Stimulated activated CD8-positive, alpha-beta memory T cell treated with anti-CD3 and anti-CD28 coated beads, Interleukin-7, amount 100 ng/mL, for 24 hours (primary cell): Measurements from ENCODE around the gene C11orf52.
"Not testable (repeated sequence)": the region's sequence is repeated elsewhere in the genome, so short reads cannot be mapped to it uniquely, and the experiment has no call there.

Experiments used
- DNase-seq: peaks from one replicate; pipeline ENCODE4 v3.0.0-alpha.2; 2020; ENCODE audit warnings: low read depth

Gene C11orf52

DNA sequence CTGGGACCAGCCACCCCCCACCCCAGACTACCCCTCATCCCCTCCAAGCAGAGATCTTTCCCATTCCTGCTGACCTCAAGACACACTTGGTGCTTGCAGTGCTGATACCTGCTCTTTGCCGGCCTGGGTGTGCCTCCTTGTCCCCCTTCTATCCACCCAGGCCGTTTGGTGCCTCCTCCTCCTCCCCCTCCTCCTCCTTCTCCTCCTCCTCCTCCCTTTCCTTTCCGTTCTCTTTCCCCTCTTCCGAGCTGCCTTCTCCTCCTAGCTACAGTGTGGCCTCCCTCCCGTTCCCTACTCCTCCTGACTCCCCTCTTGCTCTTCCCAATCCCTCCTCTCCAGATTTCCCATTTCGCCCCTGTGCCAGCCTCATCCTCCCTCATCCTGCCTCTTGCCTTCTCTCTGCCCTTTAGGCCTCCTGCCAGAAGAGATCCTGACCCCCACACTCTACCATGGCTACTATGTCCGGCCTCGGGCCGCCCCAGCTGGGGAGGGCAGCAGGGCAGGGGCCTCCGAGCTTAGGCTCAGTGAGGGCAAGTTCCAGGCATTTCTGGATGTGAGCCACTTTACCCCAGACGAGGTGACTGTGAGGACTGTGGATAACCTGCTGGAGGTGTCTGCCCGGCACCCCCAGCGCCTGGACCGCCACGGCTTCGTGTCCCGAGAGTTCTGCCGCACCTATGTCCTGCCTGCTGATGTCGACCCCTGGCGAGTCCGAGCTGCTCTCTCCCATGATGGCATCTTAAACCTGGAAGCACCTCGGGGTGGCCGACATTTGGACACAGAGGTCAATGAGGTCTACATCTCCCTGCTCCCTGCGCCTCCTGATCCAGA, 5.5 kb upstream of the C11orf52 start:
- DNase-seq = no peak

DNA sequence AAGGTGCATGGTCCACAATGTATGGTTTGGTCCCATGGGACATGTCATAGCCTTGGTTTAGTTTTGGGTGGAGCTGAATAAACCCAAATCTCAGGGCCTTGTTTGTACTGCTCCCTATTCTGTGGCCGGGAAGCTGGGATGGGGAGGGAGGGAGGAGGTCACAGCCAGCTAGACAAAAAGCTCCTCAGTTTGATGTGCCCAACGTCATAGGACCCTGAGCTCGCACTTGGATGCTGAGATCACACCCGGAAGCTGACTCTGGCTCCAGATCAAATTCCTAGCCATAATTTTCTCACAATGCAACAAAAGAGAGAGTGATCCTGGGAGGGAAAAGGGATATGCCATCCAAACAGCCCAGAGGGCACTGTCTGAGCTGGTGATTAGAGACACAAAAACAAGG, 4.7 kb upstream of the C11orf52 start:
- DNase-seq = no peak

DNA sequence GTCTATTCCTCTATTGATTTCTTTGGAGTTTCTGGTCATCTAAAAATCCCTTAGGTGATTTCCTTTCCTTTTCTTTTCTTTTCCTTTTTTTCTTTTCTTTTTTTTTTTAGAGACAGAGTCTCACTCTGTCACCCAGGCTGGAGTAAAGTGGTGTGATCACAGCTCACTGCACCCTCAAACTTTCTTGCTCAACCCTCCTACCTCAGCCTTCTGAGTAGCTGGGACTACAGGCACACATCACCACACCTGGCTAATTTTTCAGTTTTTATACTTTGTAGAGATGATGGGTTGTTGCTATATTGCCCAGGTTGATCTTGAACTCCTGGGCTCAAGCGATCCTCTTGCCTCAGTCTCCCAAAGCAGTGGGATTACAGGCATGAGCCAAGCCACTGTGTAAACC, 1.9 kb upstream of the C11orf52 start:
- no peak for DNase-seq

DNA sequence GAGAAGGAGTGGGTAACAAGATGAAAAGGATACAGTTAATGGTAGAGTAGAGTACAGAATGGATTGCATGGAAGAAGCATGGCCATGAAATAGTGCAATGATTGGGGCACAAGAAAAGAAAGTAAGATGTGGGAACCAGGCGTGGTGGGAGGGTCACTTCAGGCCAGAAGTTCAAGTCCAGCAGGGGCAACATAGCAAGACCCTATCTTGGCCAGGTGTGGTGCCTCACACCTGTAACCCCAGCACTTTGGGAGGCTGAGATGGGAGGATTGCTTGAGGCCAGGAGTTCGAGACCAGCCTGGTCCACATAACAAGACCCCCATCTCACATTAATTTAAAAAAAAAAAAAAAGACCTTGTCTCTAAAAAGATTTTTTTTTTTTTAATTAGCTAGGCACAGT, 1.4 kb upstream of the C11orf52 start:
- DNase-seq = no peak

DNA sequence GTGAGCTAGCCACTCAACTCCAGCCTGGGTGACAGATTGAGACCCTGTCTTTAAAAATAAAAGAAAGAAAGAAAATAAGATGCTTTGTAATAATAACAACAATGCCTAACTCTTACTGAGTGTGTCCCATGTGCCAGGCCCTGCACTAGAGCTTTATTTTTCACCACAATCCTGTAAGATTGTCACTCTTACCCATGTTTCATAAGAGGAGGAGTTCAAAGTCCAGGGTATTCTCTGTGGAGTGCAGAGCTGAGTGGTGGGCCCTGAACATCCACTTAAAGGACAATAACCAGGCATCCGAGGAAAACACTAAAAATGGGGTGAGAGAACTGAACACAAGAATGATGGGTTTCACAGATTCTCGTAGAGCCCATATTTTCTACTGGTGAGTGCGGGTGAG, 925 bp upstream of the C11orf52 start:
- no peak for DNase-seq

DNA sequence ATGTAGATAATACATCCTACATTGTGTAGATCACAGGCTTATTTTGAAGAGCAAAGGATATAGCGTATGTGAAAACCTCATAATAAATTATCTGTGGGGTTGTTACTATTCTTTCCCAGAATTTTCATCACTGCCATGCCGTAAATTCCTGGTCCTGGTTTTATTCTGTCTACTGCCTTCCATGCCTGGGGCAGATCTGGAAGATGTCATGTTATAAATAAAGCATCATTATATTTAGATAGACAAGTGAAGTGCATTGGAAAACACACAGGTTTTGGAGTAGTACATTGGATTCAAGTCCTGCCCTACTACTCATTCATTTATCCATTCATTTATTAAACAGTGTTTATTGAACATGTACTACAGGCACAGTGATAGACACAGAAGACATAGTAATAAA, 2.2 kb downstream of the C11orf52 start:
- DNase-seq = no peak

DNA sequence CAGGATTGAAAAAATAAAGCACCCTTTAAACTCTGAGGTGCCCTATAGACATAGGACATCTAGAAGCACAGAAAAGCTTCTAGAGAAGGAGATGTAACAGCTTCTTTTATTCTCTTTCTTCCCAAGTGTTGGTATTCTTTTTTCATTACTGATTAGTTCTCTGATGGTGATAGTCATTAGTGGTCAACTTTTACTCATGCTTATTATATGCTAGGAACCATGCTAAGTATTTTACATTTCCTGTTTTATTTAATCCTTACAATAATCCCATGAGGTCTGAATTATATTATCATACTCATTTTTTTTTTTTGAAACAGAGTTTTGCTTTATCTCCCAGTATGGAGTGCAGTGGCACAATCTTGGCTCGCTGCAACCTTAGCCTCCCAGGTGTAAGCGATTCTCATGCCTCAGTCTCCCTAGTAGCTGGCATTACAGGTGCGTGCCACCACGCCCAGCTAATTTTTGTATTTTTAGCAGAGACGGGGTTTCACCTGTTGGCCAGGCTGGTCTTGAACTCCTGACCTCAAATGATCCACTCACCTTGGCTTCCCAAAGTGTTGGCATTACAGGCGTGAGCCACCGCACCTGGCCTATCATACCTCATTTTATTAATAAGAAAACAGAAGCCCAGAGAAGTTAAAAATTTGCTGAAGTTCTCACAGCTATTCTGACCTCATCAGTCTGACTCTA, 3.0 kb downstream of the C11orf52 start:
- no peak for DNase-seq

DNA sequence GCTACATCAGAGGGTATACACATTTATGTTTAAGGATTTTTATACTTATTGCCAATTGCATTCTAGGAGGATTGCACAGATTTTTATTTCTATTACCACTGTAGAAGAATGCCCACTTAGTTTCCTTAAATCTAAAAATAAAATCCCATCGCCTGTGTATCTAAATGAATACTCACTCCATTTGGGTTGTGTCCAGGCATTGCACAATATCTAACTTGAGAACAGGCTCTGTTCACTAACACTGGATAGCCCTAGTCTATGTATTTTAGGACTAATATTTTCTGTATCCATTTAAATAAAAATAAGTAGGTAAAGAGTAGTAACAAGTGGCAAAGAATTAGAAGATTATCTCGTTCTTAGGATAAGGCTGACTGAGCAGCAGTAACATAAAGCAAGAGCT, 4.1 kb downstream of the C11orf52 start:
- no peak for DNase-seq

DNA sequence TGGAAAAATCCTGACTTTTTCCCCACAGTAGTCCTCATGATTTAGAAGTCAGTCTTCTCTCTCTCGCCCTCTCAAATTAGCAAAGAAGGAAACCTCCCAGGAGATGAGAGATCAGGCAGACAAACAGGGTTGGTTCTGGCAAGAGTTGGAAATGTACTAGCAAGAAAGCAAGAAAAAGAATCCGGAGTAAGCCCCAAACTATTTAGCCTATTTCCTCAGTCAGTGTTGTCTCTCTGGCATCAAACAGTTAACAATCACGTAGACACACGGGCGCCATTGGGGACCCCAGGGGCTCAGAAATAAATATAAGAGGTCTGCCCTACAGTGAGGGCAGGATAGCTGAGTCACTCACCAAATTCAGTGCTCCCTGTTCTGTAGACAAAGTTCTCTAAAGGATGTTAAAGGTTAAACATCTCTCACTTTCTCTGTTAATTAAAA, 4.7 kb downstream of the C11orf52 start:
- no peak for DNase-seq

DNA sequence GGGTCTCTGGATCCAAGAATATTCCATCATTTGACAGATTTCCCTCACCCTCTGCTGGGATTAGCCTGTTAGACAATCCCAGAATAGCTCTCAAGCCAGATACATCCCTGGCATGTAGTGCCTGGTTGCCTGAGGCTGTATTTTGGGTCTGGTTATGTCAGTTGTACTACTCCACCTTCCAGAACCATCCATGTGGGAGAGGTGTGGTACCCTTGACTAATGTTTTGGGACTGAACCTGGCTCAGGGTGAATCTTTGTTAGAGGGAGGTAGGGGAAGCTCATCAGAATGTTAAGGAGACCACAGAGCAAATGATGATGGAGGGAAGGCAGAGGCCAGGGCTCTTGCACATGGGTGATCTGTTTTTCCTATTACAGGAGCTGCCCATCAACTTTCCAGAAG, 5.2 kb downstream of the C11orf52 start:
- no peak for DNase-seq

DNA sequence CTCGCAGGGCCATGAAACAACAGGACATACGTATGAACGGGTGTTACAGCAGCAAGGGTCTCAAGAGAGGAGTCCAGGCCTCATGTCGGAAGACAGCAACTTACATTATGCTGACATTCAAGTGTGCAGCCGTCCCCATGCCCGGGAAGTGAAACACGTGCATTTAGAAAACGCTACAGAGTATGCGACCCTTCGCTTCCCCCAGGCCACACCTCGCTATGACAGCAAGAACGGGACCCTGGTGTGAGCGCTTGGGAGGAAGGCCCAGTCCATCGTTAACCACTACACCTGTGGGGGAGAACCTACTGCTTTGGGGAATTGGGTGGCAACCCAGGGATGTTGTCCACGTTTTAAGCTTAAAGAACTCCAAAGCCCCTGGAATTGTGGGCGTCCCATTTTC, 7.2 kb downstream of the C11orf52 start:
- no peak for DNase-seq

DNA sequence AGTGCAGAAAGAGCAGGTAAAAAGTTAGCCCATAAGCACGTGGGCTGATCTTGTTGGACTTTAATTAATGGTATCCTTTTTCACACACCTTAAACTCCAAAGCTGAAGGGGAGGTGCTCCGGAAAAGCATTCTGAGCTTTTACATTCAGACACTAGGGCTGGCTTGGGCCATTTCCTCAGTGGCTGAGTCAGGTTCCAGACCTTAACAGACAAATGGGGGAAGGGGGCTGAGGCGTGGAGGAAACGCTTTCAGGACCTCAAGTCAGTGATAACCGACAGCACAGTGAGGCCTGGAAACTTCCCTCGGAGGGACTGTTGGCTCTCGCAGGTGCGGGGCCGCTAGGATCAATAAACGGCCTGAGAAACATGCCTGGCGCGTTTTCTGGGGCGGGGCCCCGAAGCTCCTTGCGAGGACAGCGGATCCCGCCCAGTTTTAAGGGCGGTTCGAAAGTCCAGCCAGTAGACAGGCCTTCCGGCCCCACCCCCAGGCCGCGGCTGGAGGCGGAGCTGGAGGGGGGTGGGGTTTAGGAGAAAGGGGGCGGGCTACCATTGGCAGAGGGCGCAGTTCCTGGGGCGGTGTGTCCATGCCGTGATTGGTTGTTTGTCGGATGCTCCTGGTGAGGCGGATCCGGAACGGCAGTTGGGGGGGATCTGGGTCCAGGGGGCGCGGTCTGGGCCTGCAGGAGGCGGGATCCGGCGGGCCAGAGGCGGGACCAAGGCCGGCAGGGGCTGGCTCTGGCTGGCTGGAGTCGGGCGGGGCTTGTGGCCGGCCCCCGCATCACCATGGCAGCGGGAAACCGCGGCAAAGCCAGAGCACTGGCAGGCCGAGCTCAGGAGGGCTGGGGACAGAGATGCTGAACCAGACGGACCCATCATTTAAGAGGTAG, 8.0 kb downstream of the C11orf52 start:
- DNase-seq = peak; percentile 88

DNA sequence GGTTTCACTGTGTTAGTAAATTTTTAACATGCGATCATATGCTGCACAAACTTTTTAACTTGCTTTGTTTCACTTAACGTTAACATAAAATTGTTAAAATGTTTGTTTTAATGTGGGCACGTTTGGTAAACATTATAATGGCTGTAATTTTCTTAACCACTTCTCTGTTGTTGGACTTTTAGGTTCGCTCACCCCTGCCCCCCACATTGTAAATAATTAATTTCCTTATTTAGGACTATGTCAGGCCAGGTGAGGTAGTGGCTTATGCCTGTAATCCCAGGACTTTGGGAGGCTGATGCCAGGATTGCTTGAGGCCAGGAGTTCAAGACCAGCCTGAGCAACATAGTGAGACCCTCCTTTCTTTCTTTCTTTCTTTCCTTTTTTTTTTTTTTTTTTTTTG, 11.8 kb downstream of the C11orf52 start:
- no peak for DNase-seq

DNA sequence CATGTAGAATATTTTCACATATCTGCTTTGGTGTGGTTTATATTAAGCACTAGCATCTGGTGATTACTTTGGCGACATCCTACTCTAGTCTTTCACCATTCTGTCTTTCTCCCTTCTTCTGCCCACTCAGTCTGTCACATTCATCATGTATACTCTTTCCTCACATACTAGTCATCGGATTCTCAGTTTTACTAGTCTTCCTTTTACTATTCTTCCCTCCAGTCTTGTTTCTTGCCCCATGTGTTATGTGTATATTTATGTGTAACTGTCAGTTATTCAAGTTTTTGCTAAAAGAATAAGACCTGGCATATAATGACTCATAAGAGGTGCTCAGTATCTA, 13.9 kb downstream of the C11orf52 start:
- no peak for DNase-seq

DNA sequence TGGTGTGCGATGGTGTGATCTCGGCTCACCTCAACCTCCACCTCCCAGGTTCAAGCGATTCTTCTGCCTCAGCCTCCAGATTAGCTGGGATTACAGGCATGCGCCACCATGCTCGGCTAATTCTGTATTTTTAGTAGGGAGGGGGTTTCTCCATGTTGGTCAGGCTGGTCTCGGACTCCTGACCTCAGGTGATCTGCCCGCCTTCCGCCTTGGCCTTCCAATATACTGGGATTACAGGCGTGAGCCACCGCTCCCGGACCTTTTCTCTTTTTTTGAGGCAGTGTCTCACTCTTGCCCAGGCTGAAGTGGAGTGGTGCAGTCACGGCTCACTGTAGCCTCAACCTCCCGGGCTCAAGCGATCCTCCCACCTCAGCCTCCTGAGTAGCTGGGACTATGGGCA, 14.5 kb downstream of the C11orf52 start:
- not testable (repeated sequence) for DNase-seq

DNA sequence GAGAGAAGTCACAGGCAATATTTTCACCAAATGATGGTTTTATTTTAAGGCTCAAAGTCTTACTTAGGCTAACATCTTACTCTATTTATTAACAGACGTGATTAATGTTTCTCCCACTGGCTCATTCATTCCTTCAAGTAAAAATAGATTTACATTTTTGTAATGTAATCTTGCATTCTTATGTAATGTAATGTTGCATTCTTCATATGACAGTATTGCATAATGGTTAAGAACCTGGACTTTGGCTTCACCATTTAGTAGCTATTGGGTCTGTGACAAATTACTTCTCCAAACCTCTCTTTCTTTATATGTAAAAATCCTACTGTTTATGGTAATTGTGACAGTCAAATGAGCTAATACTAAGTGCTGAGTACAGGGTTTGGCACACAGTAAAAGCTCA, 15.2 kb downstream of the C11orf52 start:
- no peak for DNase-seq

DNA sequence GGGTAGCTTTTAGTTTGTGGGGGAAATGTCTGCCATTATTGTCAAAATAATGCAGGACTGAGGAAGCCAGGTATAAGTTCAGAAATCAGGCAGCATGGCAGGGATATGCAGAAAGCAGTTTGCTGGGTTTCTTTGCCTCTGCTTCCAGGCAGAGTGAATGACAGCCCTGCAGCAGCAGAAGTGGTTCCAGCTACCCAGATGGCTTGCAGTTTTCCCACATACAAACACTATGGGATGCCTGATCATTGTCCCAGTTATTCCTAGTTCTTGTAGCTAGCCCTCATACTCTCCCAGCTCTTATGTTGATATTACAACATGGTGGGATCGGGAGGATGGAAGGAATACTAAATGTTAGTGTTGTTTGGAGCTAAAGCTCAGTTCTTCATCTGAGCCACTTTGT, 15.6 kb downstream of the C11orf52 start:
- DNase-seq = no peak

DNA sequence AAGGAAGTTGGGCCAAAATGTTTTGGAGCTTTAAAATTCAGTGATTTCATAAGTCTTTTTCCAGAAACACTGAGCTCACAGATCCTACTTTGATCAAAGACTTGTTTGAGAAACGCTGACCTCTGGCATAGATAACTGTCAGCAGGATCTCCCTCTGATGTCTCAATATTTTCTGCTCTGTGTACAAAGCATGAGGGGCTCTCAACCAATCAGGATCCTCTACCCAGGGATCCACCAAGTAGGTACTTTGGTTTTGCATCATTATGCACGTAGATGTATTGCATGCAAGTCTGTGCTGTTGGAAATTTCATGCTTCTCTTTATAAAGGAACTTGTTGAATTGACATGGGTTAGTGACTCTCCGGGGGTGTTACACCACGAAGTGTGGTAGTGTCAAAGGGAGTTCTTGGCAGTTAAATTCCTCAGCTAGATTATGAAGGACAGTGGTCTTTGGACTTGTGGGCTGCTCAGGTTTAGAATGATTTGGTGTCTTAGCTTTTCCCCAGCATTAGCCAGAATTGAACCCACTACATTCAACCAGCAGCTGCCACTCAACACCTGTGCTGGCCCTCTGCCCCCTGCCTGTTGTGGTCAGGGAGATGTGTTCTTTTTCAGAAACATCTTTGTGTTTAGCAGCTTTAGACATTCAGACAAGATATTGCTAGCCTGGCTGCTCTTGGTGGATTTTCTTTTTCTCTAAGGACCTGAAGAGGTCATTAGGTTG, 16.8 kb downstream of the C11orf52 start:
- no peak for DNase-seq

DNA sequence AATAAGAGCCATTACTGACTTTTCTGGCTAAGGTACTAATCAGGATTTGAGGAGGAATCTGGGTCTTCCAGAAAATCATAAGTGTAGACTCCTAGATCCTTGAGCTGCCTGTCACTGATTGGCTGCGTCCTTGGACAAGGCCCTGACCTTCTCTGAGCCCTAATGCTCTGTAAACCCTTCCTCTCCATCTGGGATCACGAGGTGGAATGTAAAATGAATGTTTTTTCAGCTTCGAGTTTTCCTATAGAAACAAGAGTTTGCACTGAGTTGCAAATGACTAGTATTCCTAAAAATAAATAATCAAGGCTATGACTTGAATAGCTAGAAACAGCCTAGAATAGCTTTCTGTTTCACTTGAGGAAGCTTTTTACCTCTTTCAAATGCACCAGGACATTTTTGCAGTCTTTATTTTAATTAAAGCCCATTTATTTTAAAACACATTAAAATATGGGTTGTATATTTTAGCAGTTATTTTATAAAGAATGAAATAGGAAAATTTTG, 17.4 kb downstream of the C11orf52 start:
- no peak for DNase-seq

DNA sequence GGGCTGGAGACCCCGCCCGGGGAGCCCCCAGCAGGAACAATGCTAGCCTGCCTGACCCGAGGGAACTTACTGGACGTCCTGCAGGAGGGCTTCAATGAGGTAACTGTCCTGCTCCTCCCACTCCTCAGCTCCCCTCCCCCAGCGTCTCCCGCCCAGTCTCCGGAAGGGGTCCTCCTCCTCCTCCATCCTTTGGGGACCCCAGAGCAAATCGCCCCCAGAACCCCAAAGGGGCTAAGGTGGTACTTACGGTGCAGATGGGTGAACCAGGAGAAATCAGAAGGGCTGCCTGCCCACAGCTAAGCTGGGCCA, 18.7 kb downstream of the C11orf52 start:
- DNase-seq = no peak

DNA sequence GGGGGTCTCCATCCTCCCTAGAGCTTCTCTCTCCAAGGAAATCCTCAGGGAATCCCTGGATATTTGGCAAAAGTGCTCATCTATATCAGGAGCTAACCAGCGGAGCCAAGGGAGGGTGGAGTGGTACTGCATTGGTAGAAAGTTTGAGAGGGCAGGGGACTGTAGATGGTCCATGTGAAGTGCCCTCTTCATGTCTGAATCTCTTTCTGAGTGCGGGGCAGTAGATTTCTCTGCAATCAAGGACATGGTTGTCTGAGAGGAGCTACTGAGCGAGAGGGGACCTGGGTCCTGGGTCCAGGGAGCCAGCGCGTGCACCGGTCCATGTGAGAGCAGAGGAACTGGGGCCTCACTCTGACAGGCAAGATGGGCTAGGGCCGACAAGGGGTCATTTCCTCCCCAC, 19.1 kb downstream of the C11orf52 start:
- DNase-seq = no peak

DNA sequence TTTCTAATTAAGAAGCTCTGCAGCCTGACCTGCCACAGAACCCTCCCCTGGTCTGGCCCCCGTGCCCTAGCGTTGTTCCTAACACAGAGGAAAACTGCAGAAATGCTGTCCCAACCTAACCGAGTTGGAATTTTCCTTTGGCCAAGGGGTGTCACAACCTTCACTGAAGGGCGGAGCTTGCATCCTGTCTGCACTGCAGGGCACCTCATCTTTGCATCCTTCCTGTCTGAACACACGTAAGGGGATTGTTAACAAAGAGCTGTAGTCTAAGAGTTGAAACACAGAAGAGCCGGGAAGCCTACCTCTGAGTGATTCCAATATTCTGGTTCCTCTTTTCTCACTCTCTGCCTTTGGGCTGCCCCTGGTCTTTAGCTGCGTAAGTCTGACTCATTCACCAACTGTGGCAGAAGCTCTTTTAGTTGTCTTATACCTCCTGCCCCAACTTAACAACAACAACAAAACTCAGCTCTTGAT, 20.0 kb downstream of the C11orf52 start:
- no peak for DNase-seq
